ENCODE results near the gene HMGN2. TPM values are rescaled to one million over a fixed set of nuclear protein-coding genes. Genes with fewer than 3 reads are reported as not detected.
"Not testable (repeated sequence)": the region's sequence is repeated elsewhere in the genome, so short reads cannot be mapped to it uniquely, and the experiment has no call there.

HMGN2 gene
- total RNA-seq, 2 donors from 2014 or later, result 76.9 to 142 TPM

DNA sequence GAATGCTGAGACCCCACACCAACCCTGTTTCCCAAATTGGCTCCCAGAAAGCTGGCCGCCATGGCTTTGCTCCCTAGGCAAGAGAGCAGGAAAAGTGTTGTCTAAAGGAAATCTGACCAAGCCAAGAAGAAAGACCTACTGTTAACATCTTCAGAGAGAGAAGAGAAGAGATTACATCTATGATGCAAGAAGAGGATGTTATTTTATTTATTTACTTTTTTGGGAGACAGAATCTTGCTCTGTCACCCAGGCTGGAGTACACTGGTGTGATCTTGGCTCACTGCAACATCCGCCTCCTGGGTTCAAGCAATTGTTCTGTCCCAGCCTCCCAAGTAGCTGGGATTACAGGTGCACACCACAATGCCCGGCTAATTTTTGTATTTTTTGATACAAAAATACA lies 21.7 kb downstream of the HMGN2 start:
- TF ChIP-seq, protein P1, sequence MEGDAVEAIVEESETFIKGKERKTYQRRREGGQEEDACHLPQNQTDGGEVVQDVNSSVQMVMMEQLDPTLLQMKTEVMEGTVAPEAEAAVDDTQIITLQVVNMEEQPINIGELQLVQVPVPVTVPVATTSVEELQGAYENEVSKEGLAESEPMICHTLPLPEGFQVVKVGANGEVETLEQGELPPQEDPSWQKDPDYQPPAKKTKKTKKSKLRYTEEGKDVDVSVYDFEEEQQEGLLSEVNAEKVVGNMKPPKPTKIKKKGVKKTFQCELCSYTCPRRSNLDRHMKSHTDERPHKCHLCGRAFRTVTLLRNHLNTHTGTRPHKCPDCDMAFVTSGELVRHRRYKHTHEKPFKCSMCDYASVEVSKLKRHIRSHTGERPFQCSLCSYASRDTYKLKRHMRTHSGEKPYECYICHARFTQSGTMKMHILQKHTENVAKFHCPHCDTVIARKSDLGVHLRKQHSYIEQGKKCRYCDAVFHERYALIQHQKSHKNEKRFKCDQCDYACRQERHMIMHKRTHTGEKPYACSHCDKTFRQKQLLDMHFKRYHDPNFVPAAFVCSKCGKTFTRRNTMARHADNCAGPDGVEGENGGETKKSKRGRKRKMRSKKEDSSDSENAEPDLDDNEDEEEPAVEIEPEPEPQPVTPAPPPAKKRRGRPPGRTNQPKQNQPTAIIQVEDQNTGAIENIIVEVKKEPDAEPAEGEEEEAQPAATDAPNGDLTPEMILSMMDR (IDR thresholded peaks at IDR 0.05), result no peak
- H3K36me3 ChIP-seq, result no peaks in the 10 kb centered on the region
- no peaks in the 10 kb centered on the region for H3K9me3 ChIP-seq

DNA sequence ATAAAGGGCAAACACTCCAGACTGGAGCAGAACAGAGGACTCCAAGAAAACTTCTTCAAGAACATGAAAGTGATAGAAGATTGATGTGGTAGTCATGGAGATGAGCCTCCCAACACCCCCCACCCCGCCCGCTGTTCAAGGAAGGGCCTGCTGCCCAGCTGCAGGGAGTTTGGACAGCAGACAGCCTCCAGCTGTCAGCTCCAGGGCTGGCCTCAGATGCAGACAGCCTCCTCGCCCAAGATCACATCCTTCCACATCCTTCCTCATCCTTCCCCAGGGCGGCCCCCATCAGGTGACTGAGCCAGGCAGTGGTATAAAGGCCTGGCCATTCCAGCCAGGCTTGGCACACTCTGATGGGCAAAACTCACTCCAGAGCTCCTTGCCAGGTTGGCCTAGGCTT lies 24.6 kb downstream of the HMGN2 start:
- Histone ChIP-seq H3K27ac (no peak overlapping the region), H3K4me3 (no peak overlapping the region), H3K36me3 (no peaks in the 10 kb centered on the region), H3K27me3 (no peaks in the 10 kb centered on the region), H3K4me1 (peaks cover 0 to 17% of the 10 kb centered on the region in 2 donors), H3K9me3 (no peaks in the 10 kb centered on the region)
- TF ChIP-seq, protein P1 (IDR thresholded peaks at IDR 0.05), result no peak
- DNase-seq (ENCODE audit: low spot score), result no peak

More for the DNA sequence above, 21.7 kb downstream of the HMGN2 start:
- H3K27me3 ChIP-seq, result no peaks in the 10 kb centered on the region
- H3K4me1 ChIP-seq, result no peaks in the 10 kb centered on the region
- H3K27ac ChIP-seq, result no peak overlapping the region
- no peak overlapping the region for H3K4me3 ChIP-seq
- no peak for DNase-seq (ENCODE audit: low spot score)

DNA sequence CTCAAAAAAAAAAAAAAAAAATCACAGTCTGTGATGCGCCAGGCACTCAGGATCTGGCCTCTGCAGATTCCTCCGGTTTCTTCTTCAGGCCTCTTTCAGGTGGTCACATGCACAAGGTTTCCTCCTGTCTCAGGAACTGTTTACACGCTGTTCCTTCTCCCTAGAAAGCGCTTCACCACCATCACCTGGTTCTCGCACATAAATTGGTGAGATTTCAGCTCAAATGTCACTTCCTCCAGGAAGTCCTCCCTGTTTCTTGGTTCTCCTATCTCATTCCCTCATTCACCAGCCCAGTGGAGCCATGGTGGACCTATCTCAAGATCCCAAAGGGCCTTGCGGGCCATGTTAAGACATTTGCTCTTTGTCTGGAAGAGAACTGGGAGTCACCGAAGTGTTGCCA lies 26.7 kb downstream of the HMGN2 start:
- Histone ChIP-seq H3K36me3 (no peaks in the 10 kb centered on the region), H3K4me1 (peaks cover 0 to 18% of the 10 kb centered on the region in 2 donors), H3K27me3 (no peaks in the 10 kb centered on the region), H3K4me3 (no peak overlapping the region), H3K27ac (no peak overlapping the region), H3K9me3 (no peaks in the 10 kb centered on the region)
- TF ChIP-seq, protein P1 (IDR thresholded peaks at IDR 0.05), result no peak
- DNase-seq (ENCODE audit: low spot score), result no peak

DNA sequence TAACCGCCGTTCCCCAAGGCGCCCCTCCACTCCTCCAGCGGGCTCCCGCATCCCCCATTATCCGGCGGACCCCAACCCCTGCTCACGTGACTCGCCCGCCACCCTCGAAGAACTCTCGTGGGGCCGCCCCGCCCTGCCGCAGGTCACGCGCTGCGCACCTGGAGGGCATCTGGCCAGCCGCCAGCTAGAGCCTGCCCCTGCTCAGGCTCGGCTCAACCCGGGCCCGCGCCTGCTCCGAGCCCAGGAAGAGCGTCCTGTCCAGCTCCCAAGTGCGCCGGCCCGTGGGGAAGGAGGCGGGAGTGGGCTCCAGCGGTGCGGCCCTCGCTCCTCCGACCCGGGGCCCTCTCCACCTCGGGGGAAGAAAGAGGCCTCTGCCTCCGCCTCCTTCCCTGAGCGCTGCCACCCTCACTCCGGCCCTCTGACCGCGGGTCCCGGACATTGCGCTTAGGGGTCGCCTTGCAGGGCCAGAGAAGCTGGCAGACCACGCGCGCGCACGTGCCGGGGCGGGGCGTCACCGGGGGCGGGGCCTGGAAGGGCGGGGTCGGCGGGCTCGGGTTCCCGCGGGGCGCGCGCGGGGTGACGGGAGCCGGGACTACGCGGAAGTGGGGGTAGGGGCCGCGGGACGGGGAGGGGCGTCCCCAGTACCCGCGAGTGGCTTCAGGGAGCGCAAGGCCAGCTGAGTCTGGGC lies 28.4 kb downstream of the HMGN2 start:
- Histone ChIP-seq H3K4me3 (peak overlapping the region; percentile 70 to 72), H3K36me3 (no peaks in the 10 kb centered on the region), H3K27ac (peak overlapping the region; percentile 89 to 93), H3K4me1 (peaks cover 0 to 18% of the 10 kb centered on the region in 2 donors), H3K27me3 (no peaks in the 10 kb centered on the region), H3K9me3 (no peaks in the 10 kb centered on the region)
- DNase-seq (ENCODE audit: low spot score), result peak; percentile 78
- TF ChIP-seq, protein P1 (IDR thresholded peaks at IDR 0.05), result peak in 1 of 2 donors; percentile 44

DNA sequence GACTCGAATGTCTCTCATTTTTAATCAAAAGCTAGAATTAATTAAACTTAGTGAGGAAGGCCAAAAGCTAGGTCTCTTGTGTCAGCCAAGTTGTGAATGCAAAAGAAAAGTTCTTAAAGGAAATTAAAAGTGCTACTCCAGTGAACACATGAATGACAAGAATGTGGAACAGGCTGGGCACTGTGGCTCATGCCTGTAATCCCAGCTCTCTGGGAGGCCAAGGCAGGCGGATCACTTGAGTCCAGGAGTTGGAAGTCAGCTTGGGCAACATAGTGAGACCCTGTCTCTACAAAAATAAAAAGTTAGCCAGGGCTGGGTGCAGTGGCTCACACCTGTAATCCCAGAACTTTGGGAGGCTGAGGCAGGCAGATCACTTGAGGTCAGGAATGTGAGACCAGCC lies 38.5 kb downstream of the HMGN2 start:
- not testable (repeated sequence) for H3K27me3 ChIP-seq; H3K4me3 ChIP-seq; H3K4me1 ChIP-seq; H3K36me3 ChIP-seq; H3K9me3 ChIP-seq; H3K27ac ChIP-seq; DNase-seq (ENCODE audit: low spot score)

DNA sequence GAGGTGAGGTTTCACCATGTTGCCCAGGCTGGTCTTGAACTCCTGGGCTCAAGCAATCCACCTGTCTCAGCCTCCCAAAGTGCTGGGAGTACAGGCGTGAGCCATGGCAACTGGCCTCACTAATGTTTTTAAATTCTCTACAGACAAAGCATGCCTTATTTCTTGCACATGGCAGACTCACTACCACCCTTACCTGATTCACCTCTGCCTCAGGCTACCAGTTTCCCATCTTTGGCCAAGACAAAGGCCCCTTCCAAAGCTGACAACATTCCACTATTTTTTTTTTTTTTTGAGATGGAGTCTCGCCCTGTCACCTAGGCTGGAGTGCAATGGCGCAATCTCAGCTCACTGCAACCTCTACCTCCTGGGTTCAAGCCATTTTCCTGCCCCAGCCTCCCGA lies 43.6 kb downstream of the HMGN2 start:
- H3K27me3 ChIP-seq; H3K36me3 ChIP-seq; DNase-seq (ENCODE audit: low spot score); H3K9me3 ChIP-seq; H3K4me3 ChIP-seq; H3K27ac ChIP-seq; H3K4me1 ChIP-seq: not testable (repeated sequence)

Measured in right atrium auricular region (tissue), 2 donors.